Stomach (tissue), 4 donors: ENCODE results near the gene GNG7.

Experiments
- CTCF ChIP-seq, 7 experiments: fragments of 450-650 bp in 4 of 7; fragments of 200-600 bp in 3 of 7; sonication (generic) in 3 of 7; IDR thresholded peaks; one replicate each; pipeline ENCODE4 v1.5.1; 2016 to 2019; ENCODE audit warnings: antibody characterized with exemption in 7 of 7, control low read depth in 2 of 7, mild to moderate bottlenecking in 1 of 7
- EP300 ChIP-seq: sonication (generic); formaldehyde crosslinking; IDR thresholded peaks from one replicate; pipeline ENCODE4 v1.6.1; 2017; ENCODE audit warnings: antibody characterized with exemption

GRCh38 chr19:2727640-2727944 is 25.1 kb upstream of the GNG7 start:
- TF ChIP-seq EP300 (no peak), CTCF (IDR thresholded peaks at IDR 0.05) (no peak)
